Activated naive CD8-positive, alpha-beta T cell treated with anti-CD3 and anti-CD28 coated beads, Interleukin-2, amount 50 U/mL, for 24 hours (primary cell): ENCODE measurements around the gene NTRK2.
"Not testable (repeated sequence)": the region's sequence is repeated elsewhere in the genome, so short reads cannot be mapped to it uniquely, and the experiment has no call there.

Experiments
- ATAC-seq: fragments of 150-1000 bp; cut with Tn5 transposase; one replicate; pipeline ENCODE4 v1.10.0; 2021
- DNase-seq: peaks from one replicate; pipeline ENCODE4 v3.0.0; 2021
- H3K27ac Mint-ChIP-seq: one replicate; pipeline ENCODE4 v1.8.0; 2021; ENCODE audit warnings: mild to moderate bottlenecking, mixed read lengths
- H3K27me3 Mint-ChIP-seq: one replicate; pipeline ENCODE4 v1.8.0; 2021; ENCODE audit warnings: mixed read lengths
- H3K36me3 Mint-ChIP-seq: one replicate; pipeline ENCODE4 v1.8.0; 2021; ENCODE audit warnings: low read depth, mixed read lengths
- H3K4me1 Mint-ChIP-seq: one replicate; pipeline ENCODE4 v1.8.0; 2021; ENCODE audit warnings: mixed read lengths
- H3K4me3 Mint-ChIP-seq: one replicate; pipeline ENCODE4 v1.8.0; 2021; ENCODE audit warnings: mild to moderate bottlenecking, moderate library complexity, mixed read lengths
- H3K9me3 Mint-ChIP-seq: one replicate; pipeline ENCODE4 v1.8.0; 2021; ENCODE audit warnings: mixed read lengths

NTRK2 gene

GRCh38 chr9:84897362-84898094 lies 228.0 kb downstream of the NTRK2 start:
- no peaks in the 10 kb centered on the region for H3K9me3 Mint-ChIP-seq
- H3K4me3 Mint-ChIP-seq = no peak overlapping the region
- H3K4me1 Mint-ChIP-seq = no peaks in the 10 kb centered on the region
- no peak overlapping the region for H3K27ac Mint-ChIP-seq
- H3K36me3 Mint-ChIP-seq = no peaks in the 10 kb centered on the region
- DNase-seq (no peak), ATAC-seq (no peak)
- peaks cover 5% of the 10 kb centered on the region for H3K27me3 Mint-ChIP-seq

DNA sequence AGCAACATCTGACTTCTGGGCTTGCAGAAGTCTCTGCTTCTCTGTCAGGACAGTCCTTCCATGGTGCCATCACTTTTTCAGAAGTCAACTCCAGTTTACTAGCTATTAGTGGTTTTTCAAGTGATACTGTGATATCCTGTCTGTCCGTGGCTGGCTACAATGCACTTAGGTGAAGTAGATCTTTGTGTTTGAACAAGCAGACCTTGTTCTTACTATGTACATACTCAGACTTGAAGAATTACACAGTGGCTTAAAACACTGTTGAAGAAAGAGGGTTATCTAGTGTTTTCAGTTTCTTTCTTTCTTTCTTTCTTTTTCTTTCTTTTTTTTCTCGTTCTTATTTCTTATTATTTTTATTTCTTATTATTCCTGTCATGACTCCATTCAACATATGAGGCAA lies 228.7 kb downstream of the NTRK2 start:
- no peaks in the 10 kb centered on the region for H3K4me1 Mint-ChIP-seq
- ATAC-seq (no peak), DNase-seq (no peak)
- H3K9me3 Mint-ChIP-seq = no peaks in the 10 kb centered on the region
- H3K36me3 Mint-ChIP-seq = no peaks in the 10 kb centered on the region
- H3K27me3 Mint-ChIP-seq = peaks cover 4% of the 10 kb centered on the region
- no peak overlapping the region for H3K27ac Mint-ChIP-seq
- H3K4me3 Mint-ChIP-seq = no peak overlapping the region

DNA sequence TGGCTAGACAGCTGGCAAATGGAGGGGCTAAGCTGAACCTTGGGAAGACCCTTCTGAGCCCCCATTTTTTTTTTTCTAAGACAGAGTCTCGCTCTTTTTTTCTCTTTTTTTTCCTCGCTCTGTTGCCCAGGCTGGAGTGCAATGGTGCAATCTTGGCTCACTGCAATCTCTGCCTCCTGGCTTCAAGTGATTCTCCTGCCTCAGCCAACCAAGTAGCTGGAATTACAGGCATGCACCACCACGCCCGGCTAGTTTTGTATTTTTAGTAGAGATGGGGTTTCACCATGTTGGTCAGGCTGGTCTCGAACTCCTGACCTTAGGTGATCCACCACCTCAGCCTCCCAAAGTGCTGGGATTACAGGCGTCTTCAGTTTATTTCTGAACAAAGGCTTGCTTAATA lies 229.1 kb downstream of the NTRK2 start:
- not testable (repeated sequence) for H3K36me3 Mint-ChIP-seq

GRCh38 chr9:84899326-84899725 lies 229.8 kb downstream of the NTRK2 start:
- Mint-ChIP-seq H3K4me1 (no peaks in the 10 kb centered on the region), H3K4me3 (no peak overlapping the region), H3K27ac (no peak overlapping the region), H3K36me3 (no peaks in the 10 kb centered on the region), H3K9me3 (no peaks in the 10 kb centered on the region), H3K27me3 (peaks cover 4% of the 10 kb centered on the region)
- ATAC-seq (no peak), DNase-seq (no peak)

More for the DNA sequence above, 229.1 kb downstream of the NTRK2 start:
- H3K9me3 Mint-ChIP-seq, ATAC-seq, DNase-seq, H3K4me1 Mint-ChIP-seq, H3K27ac Mint-ChIP-seq, H3K27me3 Mint-ChIP-seq, H3K4me3 Mint-ChIP-seq: not testable (repeated sequence)

GRCh38 chr9:84900421-84900820 lies 230.9 kb downstream of the NTRK2 start:
- ATAC-seq = no peak
- no peaks in the 10 kb centered on the region for H3K9me3 Mint-ChIP-seq
- peaks cover 4% of the 10 kb centered on the region for H3K27me3 Mint-ChIP-seq
- no peak overlapping the region for H3K27ac Mint-ChIP-seq
- H3K4me1 Mint-ChIP-seq = no peaks in the 10 kb centered on the region
- H3K36me3 Mint-ChIP-seq = no peaks in the 10 kb centered on the region
- no peak for DNase-seq
- H3K4me3 Mint-ChIP-seq = no peak overlapping the region

DNA sequence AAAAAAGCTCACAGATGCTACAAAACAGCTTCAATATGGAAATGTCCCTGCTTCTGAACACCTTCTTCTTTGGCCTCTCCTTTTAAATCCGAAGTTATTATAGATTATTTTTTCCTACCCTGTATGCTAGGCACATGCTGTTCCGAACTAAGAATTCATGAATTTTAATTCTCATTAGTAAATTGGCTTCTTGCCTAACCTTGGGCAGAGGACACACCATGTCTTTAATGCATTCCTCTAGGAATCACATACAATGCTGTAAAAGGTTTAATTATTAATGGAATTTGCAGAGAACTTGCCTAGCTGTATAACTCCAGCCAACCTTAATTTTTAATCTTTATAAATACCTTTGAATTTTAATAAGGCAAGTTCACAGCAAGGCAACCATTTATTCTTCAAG lies 234.4 kb downstream of the NTRK2 start:
- Mint-ChIP-seq H3K27me3 (peaks cover 4% of the 10 kb centered on the region), H3K9me3 (peaks cover 7% of the 10 kb centered on the region), H3K4me3 (no peak overlapping the region), H3K36me3 (no peaks in the 10 kb centered on the region), H3K4me1 (no peaks in the 10 kb centered on the region), H3K27ac (no peak overlapping the region)
- no peak for ATAC-seq
- DNase-seq = no peak

- Mint-ChIP-seq H3K9me3 (no peaks in the 10 kb centered on the region), H3K27me3 (peaks cover 2% of the 10 kb centered on the region), H3K4me3 (no peak overlapping the region), H3K27ac (no peak overlapping the region), H3K36me3 (no peaks in the 10 kb centered on the region), H3K4me1 (no peaks in the 10 kb centered on the region)
- no peak for DNase-seq
- ATAC-seq = no peak
Measured at GRCh38 chr9:84916769-84917168, 247.2 kb downstream of the NTRK2 start.

DNA sequence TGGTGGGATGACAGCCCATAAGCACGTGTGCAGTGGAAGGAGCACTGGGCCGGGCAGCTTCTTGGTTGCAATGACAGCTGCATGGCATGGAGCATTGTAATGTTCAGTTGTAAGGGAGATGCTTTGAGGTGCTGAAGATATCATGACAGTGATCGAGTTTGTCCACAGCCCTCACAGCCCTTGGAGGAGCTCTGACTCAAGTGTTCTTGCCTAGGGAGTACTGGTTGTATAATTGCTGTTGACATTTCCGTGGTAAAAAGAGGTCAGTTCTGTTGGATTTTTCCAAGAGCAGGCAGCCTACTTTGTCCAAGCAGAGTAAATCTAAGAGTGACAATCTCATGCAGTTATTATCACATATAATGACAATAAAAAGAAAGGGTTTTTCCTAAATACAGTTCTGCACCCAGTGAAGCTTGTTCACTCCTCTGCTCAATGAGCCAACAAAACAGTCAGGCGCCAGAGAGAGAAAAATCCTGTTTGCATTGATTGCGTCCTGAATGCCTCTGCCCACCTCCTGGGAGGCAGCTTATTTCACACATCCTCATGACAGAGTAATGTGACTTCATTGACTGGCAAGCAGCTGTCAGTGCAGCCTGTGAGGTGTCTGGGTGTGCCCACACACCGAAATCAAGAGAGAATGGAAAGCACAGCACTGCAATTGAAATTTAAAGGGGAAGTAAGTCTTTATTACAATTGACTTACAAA lies 248.0 kb downstream of the NTRK2 start:
- H3K9me3 Mint-ChIP-seq = no peaks in the 10 kb centered on the region
- DNase-seq = no peak
- H3K36me3 Mint-ChIP-seq = no peaks in the 10 kb centered on the region
- no peak overlapping the region for H3K4me3 Mint-ChIP-seq
- peaks cover 2% of the 10 kb centered on the region for H3K27me3 Mint-ChIP-seq
- no peaks in the 10 kb centered on the region for H3K4me1 Mint-ChIP-seq
- H3K27ac Mint-ChIP-seq = no peak overlapping the region
- ATAC-seq = no peak

DNA sequence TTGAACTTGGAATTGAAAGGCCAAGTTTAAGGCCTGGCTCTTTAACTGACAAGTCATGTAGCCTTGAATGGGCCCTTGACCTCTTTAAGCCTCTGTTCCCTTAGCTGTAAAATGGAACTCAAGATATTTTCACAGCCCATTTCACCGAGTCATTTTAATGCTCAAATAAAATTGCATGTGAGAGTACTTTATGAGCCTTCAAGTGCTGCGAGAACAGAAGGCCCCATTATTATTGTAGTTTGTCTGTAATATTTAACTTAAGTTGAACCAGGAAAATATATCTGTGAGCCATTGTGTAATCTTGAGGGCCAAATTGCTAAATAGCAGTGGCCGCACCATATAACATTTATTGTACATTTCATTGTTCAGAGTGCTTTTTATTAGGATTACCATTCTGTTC lies 249.9 kb downstream of the NTRK2 start:
- H3K9me3 Mint-ChIP-seq = no peaks in the 10 kb centered on the region

GRCh38 chr9:84921175-84921574 lies 251.6 kb downstream of the NTRK2 start:
- no peak overlapping the region for H3K4me3 Mint-ChIP-seq
- ATAC-seq = no peak
- no peak for DNase-seq
- H3K36me3 Mint-ChIP-seq = no peaks in the 10 kb centered on the region
- no peaks in the 10 kb centered on the region for H3K9me3 Mint-ChIP-seq
- no peaks in the 10 kb centered on the region for H3K4me1 Mint-ChIP-seq
- H3K27ac Mint-ChIP-seq = no peak overlapping the region
- peaks cover 5% of the 10 kb centered on the region for H3K27me3 Mint-ChIP-seq

More for the DNA sequence above, 249.9 kb downstream of the NTRK2 start:
- DNase-seq = no peak
- no peaks in the 10 kb centered on the region for H3K36me3 Mint-ChIP-seq
- no peak overlapping the region for H3K27ac Mint-ChIP-seq
- no peaks in the 10 kb centered on the region for H3K27me3 Mint-ChIP-seq
- no peak for ATAC-seq
- H3K4me3 Mint-ChIP-seq = no peak overlapping the region
- no peaks in the 10 kb centered on the region for H3K4me1 Mint-ChIP-seq

DNA sequence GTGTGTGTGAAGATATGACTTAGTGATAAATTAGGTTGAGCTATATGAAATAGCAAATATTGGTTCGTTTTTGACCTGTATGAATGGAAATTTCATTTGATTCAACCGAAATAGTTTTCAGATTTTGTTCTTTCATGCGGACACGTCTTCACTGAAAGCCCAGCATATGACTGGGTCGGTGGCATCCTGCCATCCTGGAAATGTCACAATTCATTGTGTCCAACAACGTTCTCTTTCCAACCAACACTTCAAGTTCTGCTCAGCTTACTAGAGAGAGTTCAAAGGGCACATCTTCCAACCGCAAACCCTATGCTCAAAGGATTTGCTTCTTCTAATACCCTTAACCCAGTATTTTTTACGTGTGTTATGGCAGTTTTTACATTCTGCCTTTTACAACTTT lies 252.5 kb downstream of the NTRK2 start:
- Mint-ChIP-seq H3K27ac (no peak overlapping the region), H3K27me3 (peaks cover 8% of the 10 kb centered on the region), H3K36me3 (no peaks in the 10 kb centered on the region), H3K4me1 (no peaks in the 10 kb centered on the region), H3K4me3 (no peak overlapping the region), H3K9me3 (no peaks in the 10 kb centered on the region)
- no peak for ATAC-seq
- DNase-seq = no peak

- no peak for DNase-seq
- Mint-ChIP-seq H3K4me3 (no peak overlapping the region), H3K9me3 (no peaks in the 10 kb centered on the region), H3K27ac (no peak overlapping the region), H3K27me3 (peaks cover 11% of the 10 kb centered on the region), H3K4me1 (no peaks in the 10 kb centered on the region), H3K36me3 (no peaks in the 10 kb centered on the region)
- ATAC-seq = no peak
Measured at GRCh38 chr9:84924266-84924665, 254.7 kb downstream of the NTRK2 start.

DNA sequence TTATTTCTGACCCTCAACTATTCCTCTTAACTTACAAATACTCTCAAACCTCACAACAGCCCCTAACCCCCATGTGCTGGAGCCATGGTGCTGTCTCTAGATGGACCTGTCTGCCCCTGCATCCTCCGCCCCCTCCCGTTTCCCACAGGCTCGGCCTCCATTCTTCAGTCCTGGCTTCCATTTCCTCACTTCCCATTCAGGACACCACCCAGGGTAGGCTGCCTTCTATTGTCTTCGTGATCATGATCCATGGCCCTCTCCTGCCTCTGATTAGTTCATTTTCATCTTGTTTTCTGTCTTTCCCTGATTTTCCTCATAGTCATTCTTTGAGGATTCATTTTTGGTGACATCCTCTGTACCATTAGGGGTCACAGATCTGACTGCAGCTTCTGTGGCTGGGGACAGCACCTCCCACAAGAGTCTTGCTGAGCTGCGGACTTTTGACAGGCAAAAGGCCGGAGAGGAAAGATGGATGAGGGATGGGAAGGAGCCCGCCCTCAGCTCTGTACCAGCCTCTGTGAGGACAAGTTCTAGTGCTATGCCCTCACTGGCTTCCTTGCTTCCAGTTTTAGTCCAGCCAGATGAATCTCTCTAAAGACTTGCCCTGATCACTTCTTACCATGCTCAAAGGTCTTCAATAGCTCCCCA lies 255.8 kb downstream of the NTRK2 start:
- Mint-ChIP-seq H3K27me3 (peaks cover 13% of the 10 kb centered on the region), H3K36me3 (no peaks in the 10 kb centered on the region), H3K9me3 (no peaks in the 10 kb centered on the region), H3K27ac (no peak overlapping the region), H3K4me3 (no peak overlapping the region), H3K4me1 (no peaks in the 10 kb centered on the region)
- ATAC-seq = no peak
- no peak for DNase-seq

DNA sequence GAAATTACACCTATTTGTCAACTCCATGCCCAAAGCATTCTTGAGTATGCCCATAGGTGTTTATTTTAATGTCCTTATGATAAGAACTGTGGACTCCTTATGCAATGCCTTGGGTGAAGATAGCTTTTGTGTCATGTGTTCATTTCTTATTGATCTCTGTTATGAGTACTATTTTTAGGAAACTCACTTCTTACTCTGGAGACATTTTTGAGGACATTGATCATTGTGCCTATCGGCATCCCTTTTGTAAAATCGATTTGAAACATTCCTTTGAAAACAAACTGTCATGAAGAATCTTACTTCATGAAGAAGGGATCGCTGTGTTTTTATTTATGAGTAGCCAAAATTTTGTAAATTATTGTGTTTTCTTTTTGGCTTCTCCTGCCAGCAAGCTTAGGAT lies 257.3 kb downstream of the NTRK2 start:
- H3K9me3 Mint-ChIP-seq = no peaks in the 10 kb centered on the region
- no peaks in the 10 kb centered on the region for H3K4me1 Mint-ChIP-seq
- no peak overlapping the region for H3K4me3 Mint-ChIP-seq
- no peaks in the 10 kb centered on the region for H3K36me3 Mint-ChIP-seq
- DNase-seq (no peak), ATAC-seq (no peak)
- peaks cover 14% of the 10 kb centered on the region for H3K27me3 Mint-ChIP-seq
- H3K27ac Mint-ChIP-seq = no peak overlapping the region

DNA sequence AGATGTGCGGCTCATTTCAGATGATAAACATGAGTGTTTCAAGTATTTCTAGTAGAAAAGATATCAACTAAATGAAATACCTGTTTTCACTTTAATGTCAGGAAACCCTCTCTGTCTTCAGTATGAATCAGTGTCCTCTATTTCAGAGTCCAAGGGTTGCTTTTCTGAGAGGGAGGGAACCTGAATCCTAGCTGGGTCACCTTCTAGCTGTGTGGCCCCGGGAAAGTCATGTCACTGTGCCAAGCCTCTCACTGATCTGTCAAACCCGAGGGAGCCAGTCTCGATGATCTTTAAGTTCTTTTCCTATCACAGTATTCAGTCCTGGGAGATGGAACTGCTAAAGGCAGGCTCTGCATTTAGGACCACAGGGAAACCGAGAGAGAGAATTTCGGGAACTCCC lies 258.9 kb downstream of the NTRK2 start:
- Mint-ChIP-seq H3K36me3 (no peaks in the 10 kb centered on the region), H3K9me3 (no peaks in the 10 kb centered on the region), H3K4me3 (no peak overlapping the region), H3K27me3 (peaks cover 17% of the 10 kb centered on the region), H3K27ac (no peak overlapping the region), H3K4me1 (no peaks in the 10 kb centered on the region)
- no peak for DNase-seq
- ATAC-seq = no peak
